HG03571 (cell line): Measurements from ENCODE around the gene MXRA8.
"Not testable (repeated sequence)": the region's sequence is repeated elsewhere in the genome, so short reads cannot be mapped to it uniquely, and the experiment has no call there.

Experiments
- ATAC-seq: cut with Tn5 transposase; IDR thresholded peaks from one replicate; pipeline ENCODE4 v1.9.1; 2021; ENCODE audit not compliant: unreplicated experiment

Gene MXRA8

GRCh38 chr1:1370771-1371300 lies 12.5 kb upstream of the MXRA8 start:
- no peak for ATAC-seq

GRCh38 chr1:1370094-1370493 lies 11.7 kb upstream of the MXRA8 start:
- not testable (repeated sequence) for ATAC-seq

GRCh38 chr1:1367315-1367714 lies 9.0 kb upstream of the MXRA8 start:
- no peak for ATAC-seq

GRCh38 chr1:1366699-1367066 lies 8.3 kb upstream of the MXRA8 start:
- no peak for ATAC-seq

- no peak for ATAC-seq
These were observed 7.7 kb upstream of the MXRA8 start for GRCh38 chr1:1365875-1366698.

GRCh38 chr1:1364266-1364665 lies 5.9 kb upstream of the MXRA8 start:
- ATAC-seq: no peak

- ATAC-seq: no peak
These were observed 3.6 kb upstream of the MXRA8 start for GRCh38 chr1:1361982-1362423.

GRCh38 chr1:1361233-1361981 lies 3.1 kb upstream of the MXRA8 start:
- ATAC-seq: no peak

- no peak for ATAC-seq
These were observed 2.3 kb upstream of the MXRA8 start for GRCh38 chr1:1360506-1361169.

- ATAC-seq: no peak
These were observed 1.5 kb upstream of the MXRA8 start for GRCh38 chr1:1359664-1360468.

GRCh38 chr1:1359308-1359663 lies 931 bp upstream of the MXRA8 start:
- ATAC-seq: no peak

- no peak for ATAC-seq
These were observed 403 bp downstream of the MXRA8 start for GRCh38 chr1:1357871-1358432.

GRCh38 chr1:1356796-1357401 lies 1.5 kb downstream of the MXRA8 start:
- no peak for ATAC-seq

- no peak for ATAC-seq
These were observed 2.1 kb downstream of the MXRA8 start for GRCh38 chr1:1356166-1356795.

GRCh38 chr1:1355416-1355815 lies 2.9 kb downstream of the MXRA8 start:
- ATAC-seq: no peak

- ATAC-seq: no peak
These were observed 3.8 kb downstream of the MXRA8 start for GRCh38 chr1:1354271-1355247.

GRCh38 chr1:1353389-1354151 lies 4.8 kb downstream of the MXRA8 start:
- no peak for ATAC-seq
